OCI-LY1 (cell line): ENCODE data around the gene WWOX.
"Not testable (repeated sequence)": the region's sequence is repeated elsewhere in the genome, so short reads cannot be mapped to it uniquely, and the experiment has no call there.

Experiments
- H2AFZ ChIP-seq: fragments of 200-600 bp; sonication (generic), shearing (Covaris generic); 2 replicates; pipeline ENCODE4 v1.6.0; 2014; ENCODE audit warnings: antibody characterized with exemption, mild to moderate bottlenecking, low read length
- H3F3A ChIP-seq: fragments of 200-600 bp; sonication (generic), shearing (Covaris generic); 2 replicates; pipeline ENCODE4 v1.6.0; 2014; ENCODE audit warnings: mild to moderate bottlenecking, antibody characterized with exemption, low read length, moderate library complexity; ENCODE audit not compliant: insufficient read depth
- H3K27ac ChIP-seq: fragments of 200-600 bp; sonication (generic); 2 replicates; pipeline ENCODE4 v1.5.1; 2014; ENCODE audit warnings: low read length, mixed run types, mild to moderate bottlenecking, low read depth; ENCODE audit not compliant: poor library complexity, severe bottlenecking
- H3K27me3 ChIP-seq: fragments of 200-600 bp; sonication (generic); 2 replicates; pipeline ENCODE4 v1.6.0; 2014; ENCODE audit warnings: antibody characterized with exemption, mild to moderate bottlenecking, low read length, moderate library complexity; ENCODE audit not compliant: insufficient read depth
- H3K36me3 ChIP-seq: fragments of 200-600 bp; sonication (generic); 2 replicates; pipeline ENCODE4 v1.6.1; 2014; ENCODE audit warnings: mild to moderate bottlenecking, antibody characterized with exemption, low read length, moderate library complexity, mixed read lengths; ENCODE audit not compliant: insufficient read depth
- H3K4me1 ChIP-seq: fragments of 200-600 bp; sonication (generic); 2 replicates; pipeline ENCODE4 v1.5.1; 2014; ENCODE audit warnings: mild to moderate bottlenecking, low read length, moderate library complexity; ENCODE audit not compliant: insufficient read depth, severe bottlenecking
- H3K4me2 ChIP-seq: fragments of 200-600 bp; sonication (generic), shearing (Covaris generic); 2 replicates; pipeline ENCODE4 v1.6.1; 2014; ENCODE audit warnings: low read length
- H3K4me3 ChIP-seq: fragments of 200-600 bp; sonication (generic); 2 replicates; pipeline ENCODE4 v1.5.1; 2014; ENCODE audit warnings: low read length, low read depth, mild to moderate bottlenecking, mixed read lengths; ENCODE audit not compliant: poor library complexity, severe bottlenecking
- H3K79me2 ChIP-seq: fragments of 200-600 bp; shearing (Covaris generic); 2 replicates; pipeline ENCODE4 v1.6.1; 2016; ENCODE audit warnings: mixed run types, low read length, mixed read lengths; ENCODE audit not compliant: insufficient read depth
- H3K9ac ChIP-seq: fragments of 200-600 bp; sonication (generic), shearing (Covaris generic); 2 replicates; pipeline ENCODE4 v1.6.1; 2014; ENCODE audit warnings: mild to moderate bottlenecking, low read length, mixed read lengths
- H3K9me2 ChIP-seq: fragments of 200-600 bp; sonication (generic), shearing (Covaris generic); 2 replicates; pipeline ENCODE4 v1.6.1; 2014; ENCODE audit warnings: low read depth, mild to moderate bottlenecking, low read length, mixed read lengths
- H3K9me3 ChIP-seq: fragments of 200-600 bp; shearing (Covaris generic); 2 replicates; pipeline ENCODE4 v1.6.1; 2014; ENCODE audit warnings: low read length, mixed read lengths
- H4K20me1 ChIP-seq: fragments of 200-600 bp; sonication (generic), shearing (Covaris generic); 2 replicates; pipeline ENCODE4 v1.6.0; 2016; ENCODE audit warnings: mild to moderate bottlenecking, low read length; ENCODE audit not compliant: insufficient read depth
- CTCF ChIP-seq: fragments of 200-600 bp; sonication (generic), shearing (Covaris generic); IDR thresholded peaks from 2 replicates; pipeline ENCODE4 v1.5.1; 2017; ENCODE audit warnings: mild to moderate bottlenecking, antibody characterized with exemption, low read length, moderate library complexity, mixed read lengths
- EZH2 ChIP-seq: fragments of 200-600 bp; sonication (generic), shearing (Covaris generic); IDR thresholded peaks from 2 replicates; pipeline ENCODE4 v1.8.0; 2017; ENCODE audit warnings: borderline replicate concordance, mixed run types, mild to moderate bottlenecking, antibody characterized with exemption, low read length, moderate library complexity, mixed read lengths

Gene WWOX

GRCh38 chr16:79250502-79251098, 1151.1 kb downstream of the WWOX start:
- H3K36me3 ChIP-seq: no peaks in the 10 kb centered on the region
- no peaks in the 10 kb centered on the region for H3K9me3 ChIP-seq
- no peak overlapping the region for H2AFZ ChIP-seq
- no peak overlapping the region for H3K9ac ChIP-seq
- H3K4me2 ChIP-seq: no peak overlapping the region
- no peak overlapping the region for H3K27ac ChIP-seq
- no peaks in the 10 kb centered on the region for H3K4me1 ChIP-seq
- no peaks in the 10 kb centered on the region for H3K9me2 ChIP-seq
- no peaks in the 10 kb centered on the region for H3F3A ChIP-seq
- no peak overlapping the region for H3K4me3 ChIP-seq
- no peaks in the 10 kb centered on the region for H4K20me1 ChIP-seq
- TF ChIP-seq CTCF (no peak), EZH2 (no peak)
- H3K27me3 ChIP-seq: no peaks in the 10 kb centered on the region
- no peaks in the 10 kb centered on the region for H3K79me2 ChIP-seq

GRCh38 chr16:79253100-79253631, 1153.7 kb downstream of the WWOX start:
- Histone ChIP-seq H2AFZ (no peak overlapping the region), H3K9me3 (no peaks in the 10 kb centered on the region), H3F3A (no peaks in the 10 kb centered on the region), H3K9ac (no peak overlapping the region), H3K27ac (no peak overlapping the region), H3K4me2 (no peak overlapping the region), H3K4me3 (no peak overlapping the region), H4K20me1 (no peaks in the 10 kb centered on the region), H3K4me1 (no peaks in the 10 kb centered on the region), H3K27me3 (no peaks in the 10 kb centered on the region), H3K79me2 (no peaks in the 10 kb centered on the region), H3K9me2 (no peaks in the 10 kb centered on the region), H3K36me3 (no peaks in the 10 kb centered on the region)
- TF ChIP-seq EZH2 (no peak), CTCF (no peak)

GRCh38 chr16:79257953-79258490, 1158.6 kb downstream of the WWOX start:
- Histone ChIP-seq H3K79me2 (no peaks in the 10 kb centered on the region), H3K9me2 (no peaks in the 10 kb centered on the region), H3K4me2 (no peak overlapping the region), H3K4me1 (no peaks in the 10 kb centered on the region), H3K36me3 (no peaks in the 10 kb centered on the region), H3K4me3 (no peak overlapping the region), H2AFZ (no peak overlapping the region), H3F3A (no peaks in the 10 kb centered on the region), H4K20me1 (no peaks in the 10 kb centered on the region), H3K27me3 (no peaks in the 10 kb centered on the region), H3K9ac (no peak overlapping the region), H3K9me3 (no peaks in the 10 kb centered on the region), H3K27ac (no peak overlapping the region)
- TF ChIP-seq EZH2: no peak
- no peak for TF ChIP-seq CTCF

GRCh38 chr16:79260890-79261289, 1161.4 kb downstream of the WWOX start:
- H3K9me3 ChIP-seq, H3F3A ChIP-seq, H3K4me3 ChIP-seq, H3K79me2 ChIP-seq, H3K27me3 ChIP-seq, H2AFZ ChIP-seq, H3K4me2 ChIP-seq, H3K27ac ChIP-seq, H3K36me3 ChIP-seq, H3K9ac ChIP-seq, H4K20me1 ChIP-seq, H3K4me1 ChIP-seq, H3K9me2 ChIP-seq: not testable (repeated sequence)
